GOT3 (cell line): ENCODE data around the gene HEATR5A.
"Not testable (repeated sequence)": the region's sequence is repeated elsewhere in the genome, so short reads cannot be mapped to it uniquely, and the experiment has no call there.

Source experiments
- DNase-seq: peaks from one replicate; lab custom pipeline; 2025; ENCODE audit warnings: mixed read lengths; lab: John Stamatoyannopoulos, UW

Gene HEATR5A

GRCh38 chr14:31257554-31258426 is 162.6 kb downstream of the HEATR5A start:
- not testable (repeated sequence) for DNase-seq

DNA sequence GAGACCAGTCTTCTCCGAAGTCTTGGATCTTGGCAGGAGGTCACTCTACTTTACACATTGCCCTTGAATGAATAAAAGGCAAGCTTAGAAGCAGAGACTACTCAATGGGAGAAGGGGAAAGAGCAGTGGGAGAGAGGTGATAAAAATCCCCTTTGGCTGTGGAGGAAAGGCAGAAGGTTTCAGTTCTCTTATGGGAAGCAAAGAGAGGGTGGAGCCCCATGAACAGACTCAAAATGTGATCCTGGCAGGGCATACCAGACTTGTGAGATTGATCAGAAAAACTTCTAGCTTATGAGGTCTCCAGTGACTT is 163.2 kb downstream of the HEATR5A start:
- DNase-seq: no peak

GRCh38 chr14:31256534-31257243 is 163.7 kb downstream of the HEATR5A start:
- no peak for DNase-seq

- DNase-seq: not testable (repeated sequence)
Measured at GRCh38 chr14:31255918-31256317, 164.4 kb downstream of the HEATR5A start.

DNA sequence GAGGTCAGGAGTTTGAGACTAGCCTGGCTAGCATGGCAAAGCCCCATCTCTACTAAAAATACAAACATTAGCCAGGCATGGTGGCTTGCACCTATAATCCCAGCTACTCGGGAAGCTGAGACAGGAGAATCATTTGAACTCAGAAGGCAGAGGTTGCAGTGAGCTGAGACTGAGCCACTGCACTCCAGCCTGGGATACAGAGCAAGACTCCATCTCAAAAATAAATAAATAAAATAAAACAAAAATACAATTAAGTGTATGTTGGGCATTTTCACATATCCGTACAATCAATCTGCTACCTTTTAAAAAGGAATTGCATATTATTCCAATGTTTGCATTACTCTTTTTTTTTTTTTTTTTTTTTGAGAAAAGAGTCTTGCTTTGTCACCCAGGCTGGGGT is 165.1 kb downstream of the HEATR5A start:
- no peak for DNase-seq

DNA sequence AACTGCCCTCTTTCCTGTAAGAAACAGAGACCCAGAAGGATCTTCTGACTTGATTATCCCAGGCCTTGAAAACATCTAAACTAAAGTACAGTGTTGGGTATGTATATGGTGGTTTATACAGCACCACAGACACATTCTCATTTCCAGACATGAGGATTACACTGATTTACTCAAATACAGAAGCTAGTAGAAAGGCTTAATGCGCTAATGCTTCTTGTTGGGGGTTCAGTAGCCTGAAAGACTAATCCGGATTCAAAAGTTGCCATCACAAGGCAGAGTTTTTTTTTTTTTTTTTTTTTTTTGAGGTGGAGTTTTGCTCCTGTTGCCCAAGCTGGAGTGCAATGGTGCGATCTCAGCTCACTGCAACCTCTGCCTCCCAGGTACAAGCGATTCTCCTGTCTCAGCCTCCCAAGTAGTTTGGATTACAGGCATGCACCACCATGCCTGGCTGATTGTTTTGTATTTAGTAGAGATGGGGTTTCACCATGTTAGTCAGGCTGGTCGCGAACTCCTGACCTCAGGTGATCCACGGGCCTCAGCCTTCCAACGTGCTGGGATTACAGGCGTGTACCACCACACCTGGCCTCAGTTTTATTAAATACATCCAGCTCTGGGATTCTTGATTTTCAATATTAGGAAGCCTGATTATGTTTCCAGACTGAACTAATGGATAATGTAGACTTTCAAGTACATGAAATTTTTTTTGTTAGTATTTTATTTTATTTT is 166.4 kb downstream of the HEATR5A start:
- DNase-seq: no peak

DNA sequence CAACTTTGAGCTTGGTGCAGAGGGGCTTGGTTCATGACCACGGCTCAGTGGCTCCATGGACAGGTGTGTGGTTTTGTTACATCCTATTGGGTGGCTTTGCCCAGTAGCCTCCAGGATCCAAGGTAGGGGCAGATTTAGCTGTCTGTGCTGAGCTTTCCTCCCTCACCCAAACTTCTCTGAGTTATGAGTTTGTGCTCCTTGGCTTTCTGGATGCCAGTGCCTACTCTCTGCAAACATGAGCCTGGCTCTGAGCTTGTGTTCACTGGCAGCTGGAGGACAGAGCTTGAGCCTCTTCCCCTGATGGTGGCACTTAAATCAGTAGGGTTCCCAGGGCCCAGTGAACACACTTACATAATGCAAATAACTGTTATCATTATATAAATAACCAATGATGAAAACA is 167.5 kb downstream of the HEATR5A start:
- DNase-seq: no peak

- DNase-seq: no peak
Measured at GRCh38 chr14:31251028-31251958, 169.1 kb downstream of the HEATR5A start.

DNA sequence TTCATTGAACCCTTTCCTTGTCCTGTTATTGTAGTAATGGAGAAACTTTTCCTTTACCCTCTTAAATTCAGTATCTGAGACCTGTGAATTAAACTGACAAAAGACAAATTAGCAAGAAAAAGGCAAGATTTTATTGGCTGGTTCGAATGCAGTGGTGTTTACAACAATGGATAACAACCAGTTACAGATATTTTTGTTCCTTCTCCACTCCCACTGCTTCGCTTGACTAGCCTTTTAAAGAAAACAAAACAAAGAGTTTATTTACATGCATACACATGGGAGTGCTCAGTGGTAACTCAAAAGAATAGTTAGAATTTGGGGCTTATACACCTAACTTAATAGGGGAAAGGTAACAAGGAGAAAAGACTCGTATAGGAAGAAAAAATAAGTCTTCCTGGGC is 175.7 kb downstream of the HEATR5A start:
- no peak for DNase-seq

DNA sequence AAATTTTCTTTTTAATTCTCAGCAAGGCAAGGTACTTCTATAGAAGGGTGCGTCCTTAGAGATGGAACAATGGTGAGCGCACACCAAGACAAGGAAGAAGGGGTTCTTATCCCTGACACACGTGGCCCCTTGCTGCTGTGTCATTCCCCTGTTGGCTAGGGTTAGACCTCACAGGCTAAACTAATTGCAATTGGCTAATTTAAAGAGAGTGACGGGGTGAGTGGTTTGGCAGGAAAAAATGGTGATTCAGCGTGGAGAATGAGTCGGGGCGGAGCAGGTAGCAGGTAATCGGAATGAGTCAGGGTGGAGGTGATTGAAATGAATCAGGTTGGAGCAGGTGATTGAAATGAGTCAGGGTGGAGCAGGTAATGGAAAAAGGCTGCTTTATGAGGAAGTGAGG is 176.5 kb downstream of the HEATR5A start:
- DNase-seq: no peak

DNA sequence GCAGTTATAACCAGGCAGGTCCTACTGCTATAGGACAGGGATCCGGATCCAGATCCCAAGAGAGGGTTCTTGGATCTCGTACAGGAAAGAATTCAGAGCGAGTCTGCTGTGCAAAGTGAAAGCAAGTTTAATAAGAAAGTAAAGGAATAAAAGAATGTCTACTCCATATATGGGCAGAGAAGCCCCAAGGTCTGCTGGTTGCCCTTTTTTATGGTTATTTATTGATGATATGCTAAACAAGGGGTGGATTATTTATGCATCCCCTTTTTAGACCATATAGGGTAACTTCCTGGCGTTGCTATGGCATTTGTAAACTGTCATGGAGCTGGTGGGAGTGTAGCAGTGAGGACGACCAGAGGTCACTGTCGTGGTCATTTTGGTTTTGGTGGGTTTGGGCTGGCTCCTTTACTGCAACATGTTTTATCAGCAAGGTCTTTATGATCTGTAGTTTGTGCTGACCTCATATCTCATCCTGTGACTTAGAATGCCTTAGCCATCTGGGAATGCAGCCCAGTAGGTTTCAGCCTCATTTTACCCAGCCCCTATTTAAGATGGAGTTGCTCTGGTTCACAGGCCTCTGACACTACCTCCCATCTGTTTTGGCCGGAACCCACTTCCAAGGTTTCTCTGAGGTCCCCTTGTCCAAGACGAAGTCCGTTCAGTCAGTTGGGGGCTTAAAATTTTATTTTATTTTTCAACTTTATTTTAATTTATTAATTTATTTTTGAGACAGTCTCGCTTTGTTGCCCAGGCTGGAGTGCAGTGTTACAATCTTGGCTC is 178.0 kb downstream of the HEATR5A start:
- DNase-seq: not testable (repeated sequence)
